M059J (cell line): ENCODE measurements around the gene CRYZL1. TPM values are rescaled to one million over a fixed set of nuclear protein-coding genes. Genes with fewer than 3 reads are reported as not detected.
A peak's percentile ranks its signal among the peaks of the same experiment; 100 is the strongest.
"Not testable (repeated sequence)": the region's sequence is repeated elsewhere in the genome, so short reads cannot be mapped to it uniquely, and the experiment has no call there.

ENCODE experiments used
- DNase-seq: peaks from one replicate; pipeline ENCODE4 v3.0.0-alpha.2; 2012; ENCODE audit warnings: low read depth
- total RNA-seq: library from RNA; depleted of rRNA; stranded (reverse); fragments of >200 nt; shearing (Covaris generic); gene quantifications from 2 replicates; pipeline ENCODE4 v1.2.3, GENCODE V29; 2014

CRYZL1 gene
- total RNA-seq, 1 experiment from 2014 or later, result 23.8 TPM

DNA sequence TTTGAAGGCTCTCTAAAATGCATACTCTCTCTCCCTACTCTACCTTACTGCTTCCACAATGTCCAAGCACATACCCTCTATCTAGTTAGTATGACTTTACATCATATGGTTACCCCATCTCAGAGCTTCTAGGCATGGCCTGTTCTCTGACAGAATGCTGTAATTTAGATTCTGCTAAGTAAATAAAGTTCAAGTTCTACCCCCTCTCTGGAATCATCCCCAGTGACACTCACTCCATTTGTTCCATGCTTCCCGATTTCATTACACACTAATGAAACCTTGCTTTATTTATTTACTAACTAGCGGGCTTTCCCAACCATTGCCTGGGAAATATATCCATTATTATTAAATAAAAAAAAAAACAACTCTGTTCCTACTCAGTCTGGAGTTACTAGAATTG lies 7.3 kb downstream of the CRYZL1 start:
- DNase-seq, result no peak

DNA sequence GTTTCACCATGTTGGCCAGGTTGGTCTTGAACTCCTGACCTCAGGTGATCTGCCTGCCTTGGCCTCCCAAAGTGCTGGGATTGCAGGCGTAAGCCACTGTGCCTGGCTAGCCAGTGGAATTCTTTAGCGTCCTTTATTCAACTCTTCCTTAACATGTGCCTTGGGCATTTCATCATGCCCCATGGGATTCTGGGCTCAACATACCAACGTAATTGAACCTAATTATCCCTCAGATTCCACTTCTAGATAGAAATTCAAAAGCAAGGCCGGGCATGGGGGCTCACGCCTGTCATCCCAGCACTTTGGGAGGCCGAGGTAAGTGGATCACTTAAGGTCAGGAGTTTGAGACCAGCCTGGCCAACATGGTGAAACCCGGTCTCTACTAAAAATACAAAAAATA lies 15.4 kb downstream of the CRYZL1 start:
- not testable (repeated sequence) for DNase-seq

DNA sequence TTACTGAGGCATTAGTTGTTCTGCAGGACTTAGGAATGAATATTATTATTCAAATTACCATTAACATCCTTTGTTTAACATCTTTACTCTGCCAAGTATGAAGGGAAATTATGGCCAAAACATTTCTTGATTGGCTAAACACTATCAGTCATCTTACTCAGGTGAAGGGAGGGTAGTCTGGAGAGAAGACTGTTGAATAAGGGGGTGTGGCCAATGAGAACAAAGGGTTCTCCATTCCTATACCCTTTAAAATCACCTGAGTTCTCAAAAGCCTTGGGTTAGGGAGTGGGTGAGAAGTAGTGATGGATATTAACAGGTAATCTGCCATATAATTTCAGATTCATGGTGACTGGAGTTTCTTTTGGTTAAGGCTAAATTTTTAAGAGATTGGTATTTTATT lies 19.3 kb downstream of the CRYZL1 start:
- no peak for DNase-seq

DNA sequence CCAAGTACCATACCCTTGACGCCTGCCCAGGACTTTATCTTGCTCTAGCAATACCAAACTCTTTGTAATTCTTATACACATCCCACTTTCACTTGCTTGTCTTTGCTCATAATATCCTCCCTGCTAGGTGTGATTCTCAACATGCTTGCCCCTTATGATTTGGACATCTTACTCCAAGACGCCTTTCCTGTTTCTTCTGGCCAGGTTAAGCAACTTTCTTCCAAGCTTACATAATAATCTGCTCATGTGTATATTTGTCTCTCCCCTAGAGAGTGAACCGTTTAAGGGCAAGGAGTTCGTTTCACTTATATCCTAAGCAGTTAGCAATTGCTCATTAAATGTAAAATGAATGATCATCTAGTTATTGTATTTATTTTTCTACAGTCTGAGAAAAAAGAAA lies 21.8 kb downstream of the CRYZL1 start:
- DNase-seq, result no peak

DNA sequence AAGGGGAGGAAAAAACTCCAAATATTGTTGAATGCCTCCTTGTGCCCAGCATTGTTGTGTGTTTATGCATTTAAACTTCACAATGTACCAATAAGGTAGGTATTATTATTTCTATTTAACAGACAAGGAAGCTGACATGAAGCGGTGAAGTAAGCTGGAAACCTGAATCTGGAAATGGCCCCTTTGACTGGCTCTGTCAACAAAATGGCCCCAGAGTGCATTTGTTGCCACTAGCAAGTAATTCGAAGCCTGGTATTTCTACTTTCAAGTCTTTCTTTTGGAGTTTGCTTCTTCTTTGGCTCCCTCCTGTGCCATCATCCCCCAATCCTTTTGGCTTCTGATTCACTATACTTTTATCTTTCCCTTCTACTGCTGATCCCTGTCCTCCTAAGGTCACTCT lies 23.1 kb downstream of the CRYZL1 start:
- DNase-seq, result no peak

DNA sequence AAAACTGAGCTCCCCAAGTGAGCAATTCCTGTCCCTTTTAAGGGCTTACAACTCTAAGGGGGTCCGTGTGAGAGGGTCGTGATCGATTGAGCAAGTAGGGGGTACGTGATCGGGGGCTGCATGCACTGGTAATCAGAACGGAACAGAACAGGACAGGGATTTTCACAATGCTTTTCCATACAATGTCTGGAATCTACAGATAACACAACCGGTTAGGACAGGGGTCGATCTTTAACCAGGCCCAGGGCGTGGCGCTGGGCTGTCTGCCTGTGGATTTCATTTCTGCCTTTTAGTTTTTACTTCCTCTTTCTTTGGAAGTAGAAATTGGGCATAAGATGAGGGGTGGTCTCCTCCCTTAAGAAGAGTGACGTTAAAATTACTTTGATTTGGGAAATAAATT lies 24.0 kb downstream of the CRYZL1 start:
- not testable (repeated sequence) for DNase-seq

DNA sequence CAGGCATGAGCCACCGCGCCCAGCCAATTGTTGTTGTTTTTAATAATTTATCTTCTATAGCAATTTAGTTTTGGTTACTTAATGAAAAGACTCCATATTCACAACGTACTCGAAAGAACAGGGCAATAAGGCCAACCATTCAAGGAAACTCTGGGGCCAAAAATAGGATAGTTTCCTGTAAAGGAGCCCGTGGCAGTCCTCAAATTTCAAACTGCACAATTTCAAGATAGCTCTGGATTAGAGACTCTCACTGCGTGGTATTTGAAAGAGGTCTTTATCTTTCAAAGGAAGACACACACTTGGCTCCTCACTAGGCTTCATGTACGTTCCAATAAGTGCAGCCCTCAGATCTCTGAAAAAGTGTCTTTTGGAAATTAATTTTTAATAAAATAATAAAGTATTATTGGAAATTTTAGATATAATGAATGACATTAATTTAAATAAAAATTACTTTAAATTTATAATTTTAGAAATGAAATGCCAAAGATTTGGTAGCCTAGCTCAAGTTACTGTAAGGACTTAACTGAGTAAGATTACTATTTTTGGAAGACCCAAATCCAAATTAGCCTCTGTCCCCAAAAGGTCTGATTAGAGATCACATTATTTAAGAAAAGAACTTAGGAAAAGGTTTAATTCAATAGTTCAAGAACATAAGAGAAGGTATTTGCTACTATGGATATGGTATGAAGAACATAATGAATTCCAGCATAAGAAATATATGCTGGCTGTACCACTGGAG lies 30.4 kb downstream of the CRYZL1 start:
- no peak for DNase-seq

DNA sequence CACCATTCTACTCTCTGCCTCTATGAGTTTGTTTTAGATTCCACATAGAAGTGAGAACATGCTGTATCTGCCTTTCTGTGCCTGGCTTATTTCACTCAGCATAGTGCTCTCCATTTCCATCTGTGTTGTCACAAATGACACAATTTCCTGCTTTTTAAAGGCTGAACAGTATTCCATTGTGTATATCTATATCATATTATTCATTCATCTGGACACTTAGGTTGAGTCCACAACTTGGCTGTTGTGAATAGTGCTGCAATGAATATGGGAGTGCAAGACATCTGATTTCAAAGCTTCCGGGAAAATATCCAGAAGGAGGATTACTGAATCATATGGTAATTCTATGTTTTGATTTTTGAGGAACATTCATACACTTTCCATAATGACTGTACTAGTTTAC lies 33.0 kb downstream of the CRYZL1 start:
- no peak for DNase-seq

DNA sequence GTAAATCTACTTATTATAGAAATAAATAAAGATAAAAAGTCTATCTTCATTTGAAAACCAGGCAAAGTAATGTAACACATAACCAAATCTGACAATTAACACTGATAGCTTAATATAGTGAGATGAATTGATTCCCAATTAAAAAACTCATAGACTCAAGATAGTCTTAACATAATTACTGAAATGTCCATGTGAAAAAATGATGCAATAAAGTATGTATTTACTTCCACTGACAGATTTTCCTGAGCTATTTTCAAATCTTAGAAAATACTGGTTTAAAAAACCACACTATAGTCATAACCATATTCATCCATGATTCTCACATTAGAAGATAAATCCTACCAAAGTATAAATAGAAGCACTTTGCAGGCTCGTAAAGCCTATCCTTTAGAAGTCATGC lies 43.5 kb downstream of the CRYZL1 start:
- no peak for DNase-seq

DNA sequence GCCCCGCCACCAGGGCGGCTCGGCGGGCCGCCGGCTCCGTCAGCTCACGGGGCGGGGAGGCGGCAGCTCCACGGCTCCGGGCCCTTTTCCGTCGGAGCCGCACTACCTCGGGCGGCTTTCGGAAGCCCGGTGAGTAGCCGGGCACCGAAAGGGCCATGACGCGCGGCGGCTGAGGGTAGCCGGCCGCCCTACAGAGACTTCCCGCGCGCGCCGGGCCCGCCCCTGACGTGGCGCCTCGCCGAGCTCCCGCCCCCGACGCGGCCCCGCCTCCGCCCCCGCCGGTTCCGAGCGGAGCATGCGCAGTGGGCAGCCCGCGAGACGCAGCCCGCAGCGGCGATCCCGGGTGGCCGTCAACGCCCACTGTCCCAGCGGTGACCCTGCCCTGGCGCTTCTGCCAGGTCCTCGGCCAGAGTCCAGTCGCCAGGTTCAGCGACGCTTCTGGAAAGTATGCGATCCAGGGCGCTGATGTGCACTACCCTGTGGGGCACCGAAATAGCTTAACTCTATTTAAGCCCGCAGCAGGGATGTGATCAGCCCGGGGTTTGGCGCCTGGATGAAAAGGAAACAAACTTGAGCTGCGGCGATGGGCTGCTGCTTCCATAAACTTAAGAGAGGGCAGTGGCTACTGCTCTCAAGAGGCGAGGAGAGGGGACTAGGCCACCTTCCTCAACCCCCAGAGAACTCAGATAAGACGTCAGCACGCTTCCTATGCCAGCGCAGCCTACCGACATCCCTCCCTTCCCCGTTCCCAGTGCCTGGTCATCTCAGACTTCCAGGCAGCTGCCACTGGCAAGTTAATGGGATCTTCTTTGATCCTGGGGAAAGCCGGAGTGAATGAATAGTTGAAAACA lies 52.8 kb downstream of the CRYZL1 start, which contains the start of gene DONSON:
Gene DONSON, minus strand, starts transcription at position 200 of the 851 bp plus-strand sequence. Its CDS starts 43 bp downstream, at position 157.
- peak; percentile 94 for DNase-seq

DNA sequence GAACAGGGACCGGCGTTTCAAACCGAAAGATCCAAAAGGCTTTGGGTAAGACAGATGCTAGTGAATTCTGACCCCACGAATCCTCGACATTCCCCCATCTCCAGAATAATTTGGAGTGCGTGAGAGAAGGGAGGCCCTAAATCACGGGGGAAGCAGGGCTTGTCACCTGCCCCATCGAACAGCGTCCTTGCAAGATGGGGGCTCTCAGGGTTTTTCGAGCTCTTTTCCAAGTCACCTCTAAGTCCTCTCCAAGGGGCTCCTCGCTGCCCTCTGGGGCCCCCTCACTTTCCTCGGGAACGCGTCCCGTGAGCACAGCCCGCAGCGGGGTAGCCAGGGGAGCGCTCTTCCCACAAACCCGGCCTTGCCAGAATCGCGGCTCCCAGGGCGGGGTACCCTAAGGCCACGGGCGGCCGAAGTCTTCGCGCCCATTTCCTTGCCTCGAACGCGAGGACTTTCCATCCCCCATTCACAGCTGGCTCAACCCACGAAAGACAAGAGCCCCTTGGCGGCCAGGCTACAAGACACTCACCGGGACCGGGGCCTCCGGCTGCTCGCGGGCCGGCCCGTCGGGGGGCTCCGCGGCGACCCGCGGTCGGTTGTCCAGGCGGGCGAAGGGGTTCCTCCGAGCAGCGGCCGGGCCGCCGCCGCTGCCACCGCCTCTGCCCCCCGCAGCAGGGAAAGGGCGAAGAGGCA lies 53.6 kb downstream of the CRYZL1 start:
- DNase-seq, result peak; percentile 61

DNA sequence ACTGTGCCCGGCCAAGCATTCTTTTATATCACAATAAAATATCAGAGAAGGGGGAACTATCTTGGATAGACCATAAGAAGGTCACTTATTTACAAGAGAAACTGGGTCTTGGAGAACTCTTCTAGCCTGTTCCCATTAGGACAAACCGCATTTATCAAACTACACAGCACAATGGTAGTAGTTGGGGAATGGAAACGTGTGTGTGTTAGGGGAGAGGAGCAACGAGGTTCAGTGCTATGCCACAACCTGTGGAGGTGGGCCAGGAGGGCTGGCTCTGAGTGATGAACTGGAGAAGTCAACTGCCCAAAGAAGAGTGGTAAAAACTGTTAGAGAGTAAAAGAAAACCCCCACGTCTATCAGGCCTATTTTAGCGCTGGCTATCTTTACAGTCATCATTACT lies 54.6 kb downstream of the CRYZL1 start:
- no peak for DNase-seq

DNA sequence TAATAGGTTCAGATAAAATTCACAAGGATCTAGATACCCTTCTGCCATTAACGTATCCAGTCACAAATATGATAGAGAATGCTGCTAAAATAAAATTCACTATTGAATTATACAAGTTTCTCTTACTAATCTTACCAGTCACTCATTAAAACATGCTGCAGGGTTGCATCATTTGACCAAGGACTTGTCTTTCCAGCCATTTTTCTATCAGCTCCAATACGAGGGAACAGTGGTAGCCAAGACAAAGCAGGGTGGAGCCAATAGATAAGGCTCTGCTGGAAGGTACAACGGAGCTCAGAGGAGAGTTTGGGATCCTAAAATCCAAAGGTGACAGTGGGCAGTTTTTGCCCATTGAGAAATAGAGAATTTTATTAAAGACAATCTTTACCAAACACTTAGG lies 57.1 kb downstream of the CRYZL1 start:
- no peak for DNase-seq

DNA sequence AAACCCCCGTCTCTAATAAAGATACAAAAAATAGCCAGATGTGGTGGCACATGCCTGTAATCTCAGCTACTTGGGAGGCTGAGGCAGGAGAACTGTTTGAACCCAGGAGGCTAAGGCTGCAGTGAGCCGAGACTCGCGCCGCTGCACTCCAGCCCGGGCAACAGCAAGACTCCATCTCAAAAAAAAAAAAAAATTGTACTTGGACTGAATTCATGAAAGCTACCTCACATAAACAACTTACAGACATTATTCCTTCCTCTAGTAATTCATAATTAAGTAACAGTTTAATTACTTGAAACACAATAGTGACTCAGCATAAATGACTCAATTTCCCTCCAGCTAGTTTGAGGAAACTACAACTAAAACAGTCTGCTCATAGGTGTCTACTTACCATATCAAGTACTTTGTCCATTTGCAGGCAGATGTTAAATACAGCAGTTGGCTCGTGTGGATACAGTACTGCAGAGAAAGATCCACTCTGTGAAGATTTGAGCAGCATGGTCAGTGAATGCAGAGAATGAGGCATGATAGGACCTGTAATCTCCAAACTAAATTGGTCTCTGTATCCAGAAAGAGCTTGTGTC lies 62.5 kb downstream of the CRYZL1 start:
- DNase-seq, result peak; percentile 76

DNA sequence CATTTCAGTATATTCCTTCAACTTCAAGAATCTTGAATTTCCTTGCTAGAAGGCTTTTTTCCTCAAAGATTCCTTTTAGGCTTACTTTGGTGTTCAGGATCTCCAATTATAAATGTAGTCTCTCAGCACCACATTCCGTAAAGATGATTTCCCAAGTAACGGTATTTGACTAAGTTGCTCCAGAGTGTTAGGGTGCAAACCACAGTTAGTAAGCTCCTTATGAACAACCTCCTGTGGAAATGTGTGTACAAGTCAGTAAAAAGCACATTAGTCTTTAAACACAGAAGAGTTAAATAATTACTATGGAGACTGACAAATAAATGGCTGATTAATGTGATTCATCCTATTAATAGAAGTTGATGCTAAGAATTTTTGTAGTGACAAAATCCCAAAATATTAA lies 63.3 kb downstream of the CRYZL1 start:
- peak; percentile 62 for DNase-seq

DNA sequence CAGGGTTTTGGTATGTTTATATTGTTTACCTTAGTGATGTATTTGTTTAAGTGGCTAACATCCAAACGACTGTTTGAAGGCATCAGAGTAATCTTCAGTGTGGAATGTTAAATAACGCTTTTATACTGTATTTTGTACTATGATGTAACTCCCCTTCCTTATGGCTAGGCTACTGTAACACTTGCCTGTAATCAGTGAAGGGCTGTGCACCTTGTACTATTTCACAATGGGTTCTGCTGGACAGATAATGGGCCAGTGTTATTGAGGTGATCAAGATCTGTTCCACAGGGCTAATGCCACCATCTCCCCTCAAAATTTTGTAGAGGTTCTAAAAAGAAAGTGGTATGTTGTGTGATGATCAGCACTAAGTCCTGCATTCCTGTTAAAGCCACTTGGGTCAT lies 64.8 kb downstream of the CRYZL1 start:
- not testable (repeated sequence) for DNase-seq

DNA sequence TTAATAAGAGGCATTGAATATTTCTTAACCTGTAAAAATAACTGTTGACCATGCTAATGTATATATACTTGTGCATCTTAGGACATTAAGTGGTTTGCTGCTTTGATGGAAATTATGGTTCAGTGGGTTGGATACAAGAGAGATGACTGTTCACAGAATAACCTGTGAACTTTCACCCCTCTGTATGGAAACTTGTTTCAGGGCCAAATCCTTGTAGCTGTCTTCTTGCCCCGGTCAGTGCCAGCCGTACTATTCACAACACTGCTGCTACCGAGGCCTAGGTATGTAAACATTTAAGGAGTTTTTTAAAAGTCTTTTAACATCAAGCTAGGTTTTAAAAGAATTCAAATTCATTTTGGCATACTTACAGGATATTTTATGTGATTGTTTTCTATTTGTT lies 69.2 kb downstream of the CRYZL1 start:
- no peak for DNase-seq

DNA sequence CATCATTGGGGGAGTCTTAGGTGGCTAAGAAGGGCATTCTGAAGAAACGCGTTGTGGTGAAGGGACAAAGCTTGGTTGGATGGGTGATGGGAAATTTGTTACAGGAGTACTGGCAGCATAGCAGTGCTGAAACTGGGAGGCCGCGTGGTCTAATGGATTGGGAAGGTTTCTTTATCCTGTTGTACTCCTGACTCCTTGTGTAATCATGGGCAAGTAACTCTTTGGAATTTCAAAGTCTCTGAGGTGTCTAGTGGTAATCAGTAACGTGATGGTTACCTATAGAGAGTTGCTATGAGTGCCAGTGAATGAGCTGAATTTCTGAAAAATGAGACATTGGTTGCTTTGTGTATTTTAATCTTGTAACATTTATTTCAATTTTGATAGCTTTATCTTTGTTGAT lies 71.5 kb downstream of the CRYZL1 start:
- DNase-seq, result no peak

DNA sequence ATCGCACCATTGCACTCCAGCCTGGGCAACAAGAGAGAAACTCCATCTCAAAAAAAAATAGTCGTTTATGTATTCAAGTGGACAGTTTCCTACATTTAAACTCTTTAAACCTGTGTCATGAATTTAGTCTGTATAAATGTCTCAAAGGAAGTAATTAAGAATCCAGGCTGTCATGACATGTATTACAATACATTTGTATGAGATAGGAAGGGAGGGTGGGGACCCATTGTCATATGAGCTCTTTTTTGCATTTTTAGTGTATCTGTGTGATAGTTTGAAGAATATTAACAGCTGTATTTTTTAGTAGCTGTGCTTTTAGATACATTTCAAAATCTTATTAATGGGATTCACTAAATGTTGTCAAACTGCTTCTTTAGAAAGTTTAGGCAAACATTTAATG lies 73.1 kb downstream of the CRYZL1 start:
- no peak for DNase-seq

DNA sequence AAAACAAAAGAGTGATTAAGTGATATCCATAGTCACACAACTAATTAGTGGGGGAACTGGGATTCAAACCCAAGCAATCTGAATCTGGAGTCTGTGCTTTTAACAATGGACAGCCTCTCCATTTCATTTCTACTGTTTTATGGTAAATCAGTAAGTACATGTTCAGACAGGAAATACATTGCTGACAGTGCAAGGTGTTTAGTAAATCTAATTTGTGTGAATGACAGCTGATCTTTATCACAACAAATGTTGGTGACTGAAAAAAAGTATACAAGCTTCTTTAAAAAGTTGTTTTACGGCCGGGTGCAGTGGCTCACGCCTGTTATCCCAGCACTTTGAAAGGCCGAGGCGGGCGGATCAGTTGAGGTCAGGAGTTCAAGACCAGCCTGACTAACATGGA lies 73.6 kb downstream of the CRYZL1 start:
- no peak for DNase-seq

DNA sequence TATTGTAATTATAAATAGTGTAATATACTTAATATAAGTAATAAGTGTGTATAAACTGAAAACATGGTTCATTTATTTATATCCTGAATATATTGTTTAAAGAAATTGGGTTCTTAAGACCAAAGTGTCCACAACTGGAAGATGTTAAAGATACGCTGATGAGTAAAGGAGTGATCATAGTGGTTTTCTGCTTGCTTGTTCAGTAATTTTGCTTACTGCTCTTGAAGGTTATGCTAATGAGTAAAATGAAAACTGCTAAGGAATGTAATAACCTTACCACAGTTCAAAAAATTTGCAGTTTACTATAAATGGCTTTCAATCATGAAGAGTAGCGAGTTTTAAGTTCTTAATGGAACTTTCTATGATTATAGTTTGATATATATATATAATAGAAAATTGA lies 75.0 kb downstream of the CRYZL1 start:
- DNase-seq, result peak; percentile 27

DNA sequence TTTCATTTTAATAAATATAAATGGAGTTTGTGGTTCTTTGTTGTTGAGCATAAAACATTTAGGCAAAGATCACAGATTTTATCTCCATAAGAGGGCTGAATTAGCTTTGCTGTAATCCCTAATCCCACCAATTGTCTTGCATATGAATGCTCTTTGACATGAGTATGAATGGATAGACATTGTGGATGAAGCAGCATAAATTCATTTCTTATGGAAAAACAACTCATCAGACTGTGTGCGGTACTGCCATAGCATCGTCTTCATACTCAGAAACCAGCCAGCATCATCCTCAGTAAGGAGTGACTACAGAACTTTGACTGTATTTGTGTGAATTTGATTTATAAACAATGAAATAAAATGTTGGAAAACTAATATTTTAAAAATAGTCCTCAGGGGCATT lies 79.2 kb downstream of the CRYZL1 start:
- DNase-seq, result no peak
